Astrocyte of the hippocampus (primary cell): ENCODE data around the gene KLHL6.
"Not testable (repeated sequence)": the region's sequence is repeated elsewhere in the genome, so short reads cannot be mapped to it uniquely, and the experiment has no call there.

Source experiments
- DNase-seq: peaks from one replicate; pipeline ENCODE4 v3.0.0; 2011; ENCODE audit warnings: low read depth, low spot score

Gene KLHL6, protein sequence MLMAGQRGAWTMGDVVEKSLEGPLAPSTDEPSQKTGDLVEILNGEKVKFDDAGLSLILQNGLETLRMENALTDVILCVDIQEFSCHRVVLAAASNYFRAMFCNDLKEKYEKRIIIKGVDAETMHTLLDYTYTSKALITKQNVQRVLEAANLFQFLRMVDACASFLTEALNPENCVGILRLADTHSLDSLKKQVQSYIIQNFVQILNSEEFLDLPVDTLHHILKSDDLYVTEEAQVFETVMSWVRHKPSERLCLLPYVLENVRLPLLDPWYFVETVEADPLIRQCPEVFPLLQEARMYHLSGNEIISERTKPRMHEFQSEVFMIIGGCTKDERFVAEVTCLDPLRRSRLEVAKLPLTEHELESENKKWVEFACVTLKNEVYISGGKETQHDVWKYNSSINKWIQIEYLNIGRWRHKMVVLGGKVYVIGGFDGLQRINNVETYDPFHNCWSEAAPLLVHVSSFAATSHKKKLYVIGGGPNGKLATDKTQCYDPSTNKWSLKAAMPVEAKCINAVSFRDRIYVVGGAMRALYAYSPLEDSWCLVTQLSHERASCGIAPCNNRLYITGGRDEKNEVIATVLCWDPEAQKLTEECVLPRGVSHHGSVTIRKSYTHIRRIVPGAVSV

GRCh38 chr3:183555541-183556081, at the start of gene KLHL6:
KLHL6 (minus strand) TSS chr3:183555706; CDS start chr3:183555653, 53 bp downstream.
- no peak for DNase-seq

DNA sequence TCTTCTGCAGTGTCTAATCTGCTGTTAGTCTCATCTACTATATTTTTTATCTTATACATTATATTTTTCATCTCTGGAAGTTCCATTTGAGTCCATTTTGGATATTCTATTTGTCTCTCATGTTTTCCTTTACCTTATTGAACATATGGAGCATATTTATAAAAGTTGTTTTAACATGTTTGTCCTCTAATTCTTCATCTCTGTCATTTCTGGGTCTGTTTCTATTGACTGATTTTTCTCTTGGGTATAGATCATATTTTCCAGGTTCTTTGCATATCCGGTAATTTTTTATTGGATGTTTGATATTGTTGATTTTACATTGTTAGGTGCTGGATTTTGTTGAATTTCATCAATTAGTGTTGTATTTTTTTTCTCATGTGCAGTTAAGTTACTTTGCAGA, 42.5 kb upstream of the KLHL6 start:
- no peak for DNase-seq

GRCh38 chr3:183594636-183595035, 39.1 kb upstream of the KLHL6 start:
- DNase-seq = no peak

DNA sequence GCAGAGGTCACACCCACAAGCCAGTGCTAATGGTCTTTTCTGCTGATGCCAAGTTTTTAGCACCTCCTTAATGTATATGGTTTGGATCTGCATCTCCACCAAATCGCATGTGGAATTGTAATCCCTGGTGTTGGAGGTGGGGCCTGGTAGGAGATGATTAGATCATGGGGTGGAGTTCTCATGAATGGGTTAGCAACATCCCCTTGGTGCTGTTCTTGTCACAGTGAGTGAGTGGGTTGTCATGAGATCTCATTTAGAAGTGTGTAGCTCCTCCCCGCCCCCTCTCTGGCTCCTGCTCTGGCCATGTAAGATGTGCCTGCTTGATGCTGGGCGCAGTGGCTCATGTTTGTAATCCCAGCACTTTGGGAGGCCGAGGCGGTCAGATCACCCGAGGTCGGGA, 37.3 kb upstream of the KLHL6 start:
- DNase-seq = no peak

- DNase-seq = no peak
Observed at GRCh38 chr3:183591881-183592521, 36.5 kb upstream of the KLHL6 start.

GRCh38 chr3:183590442-183590841, 34.9 kb upstream of the KLHL6 start:
- DNase-seq = no peak

DNA sequence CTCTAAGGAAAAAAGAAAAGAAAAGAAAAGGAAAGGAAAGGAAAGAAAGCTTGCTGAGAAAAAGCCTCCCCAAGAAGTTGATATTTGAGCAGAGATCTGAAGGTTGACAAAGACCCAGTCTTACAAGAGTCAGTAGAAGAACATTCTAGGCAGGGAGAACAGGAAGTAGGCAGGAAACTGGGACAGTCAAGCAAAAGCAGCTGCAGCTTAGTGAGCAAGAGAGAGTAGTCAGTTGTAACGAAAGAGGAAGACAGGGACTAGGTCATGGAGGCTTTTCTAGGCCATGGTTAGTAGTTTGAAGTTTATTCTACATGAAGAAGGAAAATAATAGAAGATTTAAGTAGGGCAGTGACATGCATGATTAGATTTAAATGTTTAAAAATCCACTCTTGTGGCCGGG, 31.8 kb upstream of the KLHL6 start:
- no peak for DNase-seq

DNA sequence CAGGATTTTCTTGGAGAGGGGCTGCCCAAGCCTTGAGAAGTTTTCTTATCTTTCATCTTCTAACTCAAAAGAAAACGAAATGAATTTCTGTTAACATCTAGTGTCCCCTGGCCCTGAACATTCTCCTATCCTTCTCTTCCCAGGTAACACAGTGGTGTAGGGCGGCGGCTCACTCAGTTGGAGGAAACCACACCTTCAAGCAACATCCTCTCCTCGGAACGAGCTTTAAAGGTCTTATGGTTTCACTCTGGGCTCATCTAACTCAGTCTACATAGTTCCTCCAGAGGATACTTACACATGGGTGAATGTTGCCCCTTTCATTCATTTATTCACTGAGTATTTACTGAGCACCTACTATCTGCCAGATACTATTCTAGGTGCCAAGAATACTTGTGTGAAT, 31.0 kb upstream of the KLHL6 start:
- no peak for DNase-seq

DNA sequence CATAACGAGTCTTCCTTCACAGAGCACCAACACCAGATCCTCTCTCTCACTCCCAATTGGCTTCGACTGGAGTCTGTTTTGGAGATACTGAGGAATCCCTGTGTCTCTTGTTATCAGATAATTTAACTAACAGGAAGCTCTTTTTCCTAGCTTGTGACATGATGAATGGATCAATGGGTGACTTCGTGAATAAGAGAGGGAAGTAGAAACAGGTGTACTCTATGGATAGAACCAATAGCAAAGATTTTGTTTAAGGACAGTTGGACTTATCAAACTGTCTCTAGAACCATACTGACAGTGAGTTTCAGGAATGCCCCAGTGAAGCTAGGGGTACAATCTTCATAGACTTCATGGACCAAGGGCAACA, 29.4 kb upstream of the KLHL6 start:
- DNase-seq = no peak

GRCh38 chr3:183584246-183584913, 28.9 kb upstream of the KLHL6 start:
- DNase-seq = peak; percentile 6

GRCh38 chr3:183583331-183584245, 28.1 kb upstream of the KLHL6 start:
- no peak for DNase-seq

DNA sequence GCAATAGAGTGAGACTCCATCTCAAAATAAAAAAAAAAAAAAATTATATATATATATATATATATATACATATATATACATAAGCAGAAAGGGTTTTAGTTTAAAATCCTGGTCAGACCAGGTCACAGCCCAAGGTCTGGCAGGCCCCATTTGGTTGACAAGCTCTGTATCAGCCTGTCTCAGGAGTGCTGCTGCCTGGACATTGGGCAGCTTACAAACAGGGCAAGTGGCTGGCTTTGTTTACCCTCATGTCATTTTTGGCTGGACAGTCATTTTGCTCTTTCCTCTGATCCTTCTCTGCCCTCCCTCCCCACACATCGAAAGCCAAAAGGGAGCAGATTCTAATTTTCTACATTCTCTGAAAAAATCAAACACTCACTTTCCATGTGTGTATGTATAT, 26.7 kb upstream of the KLHL6 start:
- no peak for DNase-seq

- no peak for DNase-seq
Observed at GRCh38 chr3:183581496-183582155, 26.1 kb upstream of the KLHL6 start.

- no peak for DNase-seq
Observed at GRCh38 chr3:183579967-183580900, 24.7 kb upstream of the KLHL6 start.

DNA sequence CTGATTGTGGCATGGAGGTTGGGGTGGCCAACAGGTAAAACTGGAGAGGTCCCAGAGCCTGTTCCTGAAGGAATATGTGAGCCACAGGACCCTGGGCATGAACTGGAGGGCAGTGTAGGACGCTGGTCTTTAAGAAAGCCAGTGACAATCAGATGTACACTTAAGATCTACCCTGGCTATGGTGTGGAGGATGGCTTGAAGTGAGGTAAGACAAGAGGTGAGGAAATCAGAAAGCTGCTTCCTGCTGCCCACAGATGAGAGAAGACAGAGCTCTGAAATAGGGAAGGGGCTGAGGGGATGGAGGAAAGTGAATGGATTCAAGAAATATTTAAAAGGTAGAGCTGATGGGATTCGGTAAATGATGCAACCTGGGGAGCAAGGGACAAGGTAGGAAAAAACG, 22.7 kb upstream of the KLHL6 start:
- DNase-seq = no peak

DNA sequence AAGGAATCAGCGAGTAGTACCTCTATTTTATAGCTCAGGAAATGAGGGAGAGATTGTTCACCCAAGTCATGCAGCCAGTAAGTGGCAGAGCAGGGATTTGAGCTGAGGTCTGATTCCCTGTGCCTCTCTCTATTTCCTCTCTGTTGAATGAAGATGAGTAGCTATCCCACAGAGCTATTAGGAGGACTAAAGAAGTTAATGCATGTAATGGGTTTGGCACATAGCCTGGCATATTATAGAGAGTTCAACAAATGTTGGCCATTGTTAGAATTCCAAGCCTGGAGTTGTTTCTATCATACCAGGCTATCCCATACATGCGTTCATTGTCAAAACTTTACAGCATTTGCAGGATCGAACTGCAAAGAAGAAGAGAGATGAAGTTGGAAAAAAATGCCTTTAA, 21.8 kb upstream of the KLHL6 start:
- no peak for DNase-seq

GRCh38 chr3:183576487-183577107, 21.1 kb upstream of the KLHL6 start:
- DNase-seq = peak; percentile 12

GRCh38 chr3:183572935-183573334, 17.4 kb upstream of the KLHL6 start:
- DNase-seq = no peak

- DNase-seq = not testable (repeated sequence)
Observed at GRCh38 chr3:183570191-183570590, 14.7 kb upstream of the KLHL6 start.
